ENCODE data around the gene DSC1.
"Not testable (repeated sequence)": the region's sequence is repeated elsewhere in the genome, so short reads cannot be mapped to it uniquely, and the experiment has no call there.

The DSC1 gene

DNA sequence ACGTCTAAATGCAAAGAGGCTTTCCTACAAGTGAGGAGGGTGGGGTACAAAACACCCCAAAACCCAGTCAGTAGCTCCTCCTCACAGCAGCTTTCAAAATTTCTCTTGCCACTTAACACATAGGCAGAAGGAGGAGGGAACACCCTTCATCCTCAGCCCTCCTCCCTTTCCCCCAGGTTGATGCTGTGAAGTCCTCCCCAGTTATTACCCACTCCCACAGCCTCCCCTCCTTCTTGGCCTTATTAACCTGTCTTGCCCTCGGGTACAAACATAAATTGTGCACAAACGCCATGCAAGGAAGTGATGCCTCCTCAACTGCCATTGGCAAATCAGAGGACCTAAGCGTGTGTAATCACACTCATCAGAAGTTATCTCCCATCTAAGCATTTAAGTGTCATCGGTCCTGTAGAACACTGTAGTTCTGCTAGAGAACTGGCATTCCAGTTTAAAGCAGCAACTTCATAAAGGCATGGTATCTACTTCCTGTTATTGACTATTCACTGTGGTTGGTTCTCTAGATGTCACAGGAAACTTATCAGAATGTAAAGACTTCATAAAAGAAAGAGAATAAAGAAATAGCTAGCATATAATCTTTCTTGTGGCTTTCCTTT, at the start of gene DSC1:
Gene DSC1, minus strand, starts transcription at position 32 of the 611 bp plus-strand sequence. CDS start 262 bp downstream, outside the sequence.
- DNase-seq (ENCODE audit: low spot score): no peak

DNA sequence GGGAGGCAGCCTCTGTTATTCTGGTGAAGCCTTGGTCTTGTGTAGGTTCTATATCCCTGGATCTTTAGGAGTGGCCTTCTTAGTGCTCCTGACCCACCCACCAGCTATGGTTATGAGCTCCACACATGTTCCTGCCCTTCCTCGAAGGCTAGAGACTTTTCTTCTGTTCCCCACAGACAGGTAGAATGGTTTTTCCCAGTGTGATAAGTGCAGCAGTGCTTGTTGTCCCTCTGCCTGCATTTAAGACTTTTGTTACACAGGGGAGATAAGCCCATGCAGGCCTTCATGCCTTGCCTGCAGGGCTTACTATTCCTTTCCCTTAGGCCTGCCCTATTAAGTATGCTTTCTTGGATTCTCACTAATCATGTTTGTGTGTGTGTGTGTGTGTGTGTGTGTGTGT, 48.4 kb upstream of the DSC1 start:
- no peak for DNase-seq (ENCODE audit: low spot score)

DNA sequence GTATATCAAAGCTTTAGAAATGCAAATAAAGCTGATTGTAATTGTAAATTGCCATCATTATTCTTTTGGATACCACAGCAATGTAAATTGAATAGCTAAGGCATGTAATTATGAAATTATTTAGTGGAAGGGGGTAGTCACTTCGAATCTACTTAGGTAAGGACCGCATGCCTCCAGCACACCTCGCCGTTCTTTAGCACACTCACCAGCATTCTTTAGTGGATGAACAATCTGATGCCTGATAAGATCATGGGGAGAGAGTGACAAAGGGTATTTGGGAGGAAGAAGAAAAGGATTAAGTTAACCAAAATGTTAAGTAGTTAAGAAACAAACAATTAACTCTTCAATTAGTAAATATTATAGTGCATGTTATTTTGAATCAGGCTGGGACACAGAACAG, 46.4 kb upstream of the DSC1 start:
- DNase-seq (ENCODE audit: low spot score): no peak

GRCh38 chr18:31207391-31207790, 44.7 kb upstream of the DSC1 start:
- DNase-seq (ENCODE audit: low spot score): no peak

DNA sequence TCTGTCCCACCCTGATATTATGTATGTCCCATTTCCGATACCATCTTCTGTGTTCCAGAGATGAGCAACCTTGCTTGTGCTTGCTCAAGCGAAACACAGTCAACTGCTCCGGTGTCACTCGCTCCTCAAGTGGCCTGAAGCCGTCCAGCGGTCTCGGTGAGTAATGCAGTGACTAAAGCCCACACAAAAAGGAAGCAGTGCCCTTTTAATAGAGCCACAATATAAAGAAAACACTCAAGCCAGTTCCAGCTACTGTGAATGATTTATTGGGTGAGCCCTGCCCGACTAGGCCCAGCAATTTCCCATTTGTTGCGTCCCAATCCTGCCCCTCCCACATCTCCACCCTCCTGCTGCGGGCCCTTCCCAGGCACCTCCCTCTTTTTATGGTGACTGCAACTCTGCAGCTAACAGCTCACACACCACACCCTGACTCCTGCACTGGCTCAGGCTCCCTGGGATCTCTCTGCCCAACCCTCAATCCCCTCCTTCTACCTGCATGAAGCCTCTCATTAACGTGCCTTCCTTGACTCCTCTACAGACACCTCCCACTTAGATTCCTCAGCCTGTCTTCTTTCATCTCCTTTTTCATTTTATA, 44.2 kb upstream of the DSC1 start:
- DNase-seq (ENCODE audit: low spot score): peak; percentile 54

- DNase-seq (ENCODE audit: low spot score): no peak
Measured at GRCh38 chr18:31206071-31206470, 43.4 kb upstream of the DSC1 start.

DNA sequence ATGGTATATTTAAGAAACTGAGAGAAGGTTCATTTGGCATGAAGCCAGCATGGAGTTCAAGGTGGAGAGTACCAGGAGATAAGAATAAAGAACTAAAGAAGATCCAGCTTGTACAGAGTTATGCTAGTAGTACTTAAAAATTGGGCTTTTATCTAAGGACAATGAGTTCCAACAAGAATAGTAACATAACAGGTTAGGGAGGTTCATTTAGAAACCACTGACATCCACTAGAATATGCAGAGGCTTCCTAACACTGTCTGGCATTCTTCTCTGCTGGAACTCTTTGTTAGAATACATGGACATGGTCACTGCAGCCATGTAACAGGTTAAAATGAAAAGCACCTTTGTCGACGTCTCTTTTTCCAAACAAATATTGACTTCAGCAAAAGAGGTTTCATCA, 42.6 kb upstream of the DSC1 start:
- no peak for DNase-seq (ENCODE audit: low spot score)

GRCh38 chr18:31204833-31205232, 42.2 kb upstream of the DSC1 start:
- DNase-seq (ENCODE audit: low spot score): no peak

DNA sequence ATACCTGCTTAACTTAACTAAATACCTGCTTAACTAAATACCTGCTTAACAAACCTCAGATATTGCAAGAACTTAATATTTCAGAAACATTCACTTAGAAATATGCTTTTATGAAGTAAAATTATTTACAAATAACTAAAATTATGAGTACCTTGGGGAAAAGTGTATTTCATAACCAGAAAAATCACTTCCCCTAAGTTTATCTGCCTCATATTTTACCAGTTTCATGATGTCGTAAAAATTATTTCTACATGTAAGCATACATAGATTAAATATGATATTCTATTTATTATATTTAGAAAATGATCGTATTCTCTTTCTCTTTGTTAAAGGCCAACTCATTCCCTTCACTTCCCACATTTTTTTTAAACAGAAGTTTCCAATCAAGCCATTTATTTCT, 41.5 kb upstream of the DSC1 start:
- no peak for DNase-seq (ENCODE audit: low spot score)

- DNase-seq (ENCODE audit: low spot score): no peak
Measured at GRCh38 chr18:31203794-31204148, 41.1 kb upstream of the DSC1 start.

GRCh38 chr18:31203096-31203793, 40.6 kb upstream of the DSC1 start:
- DNase-seq (ENCODE audit: low spot score): no peak

DNA sequence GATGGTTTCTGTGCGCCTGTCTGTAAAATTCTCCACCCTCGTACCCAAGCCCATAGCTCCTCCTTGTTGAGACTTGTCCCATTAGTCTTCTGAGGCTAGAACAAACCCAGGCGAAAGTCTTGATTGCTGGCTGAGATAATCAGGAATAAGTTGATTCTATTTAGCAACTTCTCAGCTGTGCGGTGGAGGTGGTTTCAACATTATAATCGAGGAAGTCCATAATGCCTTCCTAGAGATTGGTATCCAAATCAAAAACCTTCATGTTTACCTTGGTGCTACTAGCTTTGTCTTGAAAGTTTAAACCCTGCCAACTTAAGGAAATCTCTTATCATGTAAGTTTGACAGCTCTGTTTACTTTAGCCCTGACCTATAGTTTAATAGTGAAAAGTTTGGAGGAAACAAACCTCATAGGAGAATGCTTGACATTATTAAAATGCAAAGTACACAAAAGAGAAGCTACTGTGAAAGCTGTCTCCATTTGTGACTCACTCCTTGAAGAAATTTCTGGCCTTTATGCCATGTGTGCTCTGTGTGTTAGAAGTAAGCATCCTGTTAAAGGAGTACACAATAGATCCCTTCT, 36.6 kb upstream of the DSC1 start:
- DNase-seq (ENCODE audit: low spot score): peak; percentile 63

DNA sequence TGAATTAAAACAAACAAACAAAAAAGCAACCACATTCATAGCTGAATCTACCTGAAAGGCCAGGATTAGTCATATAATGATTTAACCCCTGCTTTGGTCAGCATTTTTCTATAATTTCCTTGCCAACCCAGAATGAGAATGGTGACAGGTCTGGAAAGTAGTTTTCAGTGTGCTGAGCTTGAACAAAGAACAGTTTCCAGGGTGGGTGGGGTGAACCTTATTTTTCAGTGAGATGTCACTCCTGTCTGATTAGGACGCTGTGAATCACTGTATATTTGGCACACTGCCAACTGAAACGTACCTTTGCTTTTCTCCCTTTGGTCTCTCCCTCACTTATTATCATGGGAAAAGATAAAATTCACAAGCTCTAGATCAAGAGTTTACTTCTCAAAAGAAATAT, 35.0 kb upstream of the DSC1 start:
- DNase-seq (ENCODE audit: low spot score): peak; percentile 3

- DNase-seq (ENCODE audit: low spot score): peak; percentile 3
Measured at GRCh38 chr18:31195063-31195462, 32.4 kb upstream of the DSC1 start.

DNA sequence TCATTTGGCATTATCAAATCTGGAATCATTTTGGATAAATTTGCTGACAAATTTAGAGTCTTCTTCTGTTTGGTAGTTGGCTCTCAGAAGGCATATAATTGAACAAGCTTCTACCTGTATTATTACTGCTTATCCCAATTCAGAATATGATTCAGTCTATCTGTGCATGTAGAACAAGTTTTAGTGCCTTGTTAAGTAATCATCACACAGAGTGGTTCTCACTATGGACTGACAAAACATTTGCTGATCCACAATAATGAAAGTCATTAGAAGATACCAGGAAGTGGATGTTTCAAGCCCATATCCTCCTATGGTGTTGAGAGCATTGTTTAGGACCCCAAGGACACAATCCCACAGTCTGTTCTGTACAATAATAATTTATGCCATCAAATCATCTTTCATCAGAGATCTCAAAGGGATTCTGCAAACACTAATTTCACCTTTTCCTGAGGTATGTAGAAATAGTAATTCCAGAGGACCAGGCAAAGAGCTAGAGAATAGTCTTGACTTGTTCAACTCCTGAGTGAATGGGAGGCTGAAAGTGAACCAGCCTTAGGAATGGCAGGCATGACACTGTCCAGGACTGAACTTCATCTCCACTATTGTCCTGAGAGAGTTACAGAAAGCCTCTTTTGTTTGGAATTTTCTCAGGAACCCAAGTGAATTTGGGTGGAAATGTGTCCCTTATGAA, 29.6 kb upstream of the DSC1 start:
- no peak for DNase-seq (ENCODE audit: low spot score)

DNA sequence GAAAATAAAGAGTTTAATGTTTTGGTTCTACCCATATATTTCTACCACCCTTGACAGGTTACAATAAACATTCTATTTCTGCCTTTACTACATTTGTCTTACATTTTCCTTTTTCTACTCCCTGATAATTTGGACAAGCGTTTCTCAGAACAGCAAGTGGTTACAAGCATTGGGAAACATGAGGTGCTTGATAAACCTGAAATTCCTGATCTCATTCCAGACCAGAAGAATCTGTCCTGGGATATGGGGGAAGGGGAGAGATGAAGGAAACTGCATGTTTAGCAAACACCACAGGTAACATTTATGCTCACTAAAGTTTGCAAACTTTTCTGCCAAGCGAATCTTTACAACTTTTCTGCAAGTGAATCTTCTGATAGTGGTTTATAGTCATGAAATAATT, 28.3 kb upstream of the DSC1 start:
- no peak for DNase-seq (ENCODE audit: low spot score)

DNA sequence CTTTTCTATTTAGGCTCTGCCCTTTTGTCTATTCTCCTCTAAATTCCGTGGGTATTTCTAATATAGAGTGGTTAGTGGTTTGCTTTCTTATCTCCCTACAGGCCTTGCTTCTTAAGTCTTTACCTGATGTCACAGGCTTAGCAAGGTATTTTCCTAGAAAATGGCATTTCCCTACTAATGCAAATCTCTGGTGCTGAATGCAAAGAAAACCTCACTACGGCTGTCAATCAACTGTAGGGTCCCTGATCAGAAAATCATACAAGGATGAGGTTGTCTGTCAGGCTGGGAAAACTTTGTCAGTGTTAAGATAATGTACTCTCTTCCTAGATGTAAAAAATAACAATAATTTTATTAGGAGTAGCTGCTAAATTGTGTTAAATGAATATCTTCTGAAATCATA, 27.1 kb upstream of the DSC1 start:
- no peak for DNase-seq (ENCODE audit: low spot score)

DNA sequence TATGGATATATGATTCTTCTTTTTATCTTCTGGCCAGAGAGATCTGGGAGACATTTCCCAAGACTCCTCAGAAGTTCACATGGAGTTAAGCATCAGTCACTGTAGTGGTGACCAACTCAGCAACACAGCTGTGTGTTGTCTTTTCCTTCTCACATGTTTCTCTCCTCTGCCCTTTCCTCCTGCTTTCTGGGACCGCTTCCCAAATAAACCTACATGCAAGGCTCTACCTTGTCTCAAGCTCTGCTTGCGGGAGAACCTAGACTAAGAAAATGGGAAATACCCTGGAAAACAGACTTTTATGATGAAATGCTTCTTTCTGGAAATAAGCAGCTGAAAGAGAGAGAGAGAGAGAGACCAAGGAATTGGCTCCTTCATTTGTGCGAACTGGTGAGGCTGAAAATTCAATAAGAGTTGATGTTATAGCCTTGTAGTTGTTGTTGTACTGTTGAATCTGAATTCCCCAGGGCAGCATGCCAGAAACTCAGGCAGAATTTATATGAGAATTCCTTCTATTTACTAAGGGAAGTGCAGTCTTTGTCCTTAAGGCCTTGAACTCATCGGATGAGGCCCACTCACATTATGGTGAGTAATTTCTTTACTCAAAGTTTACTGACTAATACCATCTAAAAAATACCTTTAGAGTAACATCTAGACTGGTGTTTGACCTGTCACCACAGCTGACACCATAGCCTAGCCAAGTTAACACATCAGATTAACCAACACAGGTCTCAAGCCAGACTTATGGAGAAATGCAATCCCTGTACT, 22.7 kb upstream of the DSC1 start:
- no peak for DNase-seq (ENCODE audit: low spot score)

- DNase-seq (ENCODE audit: low spot score): no peak
Measured at GRCh38 chr18:31183302-31183701, 20.6 kb upstream of the DSC1 start.

DNA sequence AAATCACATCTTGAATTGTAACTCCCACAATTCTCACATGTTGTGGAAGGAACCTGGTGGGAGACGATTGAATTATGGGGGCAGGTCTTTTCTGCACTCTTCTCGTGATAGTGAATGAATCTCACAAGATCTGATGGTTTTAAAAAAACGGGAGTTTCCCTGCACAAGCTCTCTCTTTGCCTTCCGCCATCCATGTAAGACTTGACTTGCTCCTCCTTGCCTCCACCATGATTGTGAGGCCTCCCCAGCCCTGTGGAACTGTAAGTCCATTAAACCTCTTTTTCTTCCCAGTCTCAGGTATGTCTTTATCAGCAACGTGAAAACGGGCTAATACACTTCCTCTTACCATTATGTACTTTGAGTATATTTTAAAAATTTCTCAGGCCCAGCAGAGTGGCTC, 14.7 kb upstream of the DSC1 start:
- not testable (repeated sequence) for DNase-seq (ENCODE audit: low spot score)

GRCh38 chr18:31176531-31176930, 13.9 kb upstream of the DSC1 start:
- DNase-seq (ENCODE audit: low spot score): peak; percentile 3
